BLaER1 treated with 17β-estradiol and CSF1 and Interleukin-3, amounts not matched to agents 10 nM and 100 nM (cell line): ENCODE results near the gene DNAH17.

Experiments used
- H3K27ac ChIP-seq, 11 experiments: shearing (Covaris generic); formaldehyde crosslinking; 2 replicates each; pipeline ENCODE4 v1.8.1; 2022
- H3K27me3 ChIP-seq, 11 experiments: shearing (Covaris generic); formaldehyde crosslinking; 2 replicates each; pipeline ENCODE4 v1.8.1; 2022
- H3K36me3 ChIP-seq, 11 experiments: shearing (Covaris generic); formaldehyde crosslinking; 2 replicates each; pipeline ENCODE4 v1.8.1; 2022
- H3K4me1 ChIP-seq, 10 experiments: shearing (Covaris generic); formaldehyde crosslinking; 2 replicates each; pipeline ENCODE4 v1.8.1; 2022
- H3K4me2 ChIP-seq, 11 experiments: shearing (Covaris generic); formaldehyde crosslinking; 2 replicates each; pipeline ENCODE4 v1.8.1; 2022
- H3K4me3 ChIP-seq, 10 experiments: shearing (Covaris generic); formaldehyde crosslinking; 2 replicates each; pipeline ENCODE4 v1.8.1; 2022
- H3K9ac ChIP-seq, 11 experiments: shearing (Covaris generic); formaldehyde crosslinking; 2 replicates each; pipeline ENCODE4 v1.8.1; 2022
- H3K9me3 ChIP-seq, 11 experiments: shearing (Covaris generic); formaldehyde crosslinking; replicated peaks in 1 of 11; 2 replicates each; pipeline ENCODE4 v1.8.1; 2022
- H4K20me1 ChIP-seq, 11 experiments: shearing (Covaris generic); formaldehyde crosslinking; 2 replicates each; pipeline ENCODE4 v1.8.1; 2022
- Cebpa-rat ChIP-seq, 11 experiments: shearing (Covaris generic); IDR thresholded peaks; 2 replicates each; pipeline ENCODE4 v1.8.1; 2022

Gene DNAH17

GRCh38 chr17:78523934-78524655 is 53.1 kb downstream of the DNAH17 start:
- no peak for TF ChIP-seq Cebpa-rat (IDR thresholded peaks at IDR 0.05)
- Histone ChIP-seq H3K4me2 (peak overlapping the region in 1 of 11 experiments; percentile 13; a peak in 1 of 22 replicates), H4K20me1 (no peaks in the 10 kb centered on the region), H3K9me3 (no peaks in the 10 kb centered on the region), H3K9ac (no peak overlapping the region), H3K27ac (no peak overlapping the region), H3K4me1 (peaks cover 11 to 33% (median 18%) of the 10 kb centered on the region in 10 experiments; a peak in 19 of 20 replicates), H3K27me3 (no peaks in the 10 kb centered on the region), H3K4me3 (no peak overlapping the region), H3K36me3 (no peaks in the 10 kb centered on the region)

- H3K36me3 ChIP-seq, result no peaks in the 10 kb centered on the region
- H3K27me3 ChIP-seq, result no peaks in the 10 kb centered on the region
Measured at GRCh38 chr17:78522031-78522809, 55.0 kb downstream of the DNAH17 start.

GRCh38 chr17:78517421-78517820 is 59.8 kb downstream of the DNAH17 start:
- Histone ChIP-seq H3K4me1 (peaks cover 0 to 8% (median 0%) of the 10 kb centered on the region in 10 experiments; a peak in 5 of 20 replicates), H3K4me3 (no peak overlapping the region), H3K4me2 (no peak overlapping the region; a peak in 1 of 22 replicates), H3K9ac (no peak overlapping the region), H3K27ac (no peak overlapping the region), H3K36me3 (0 out of 22 replicates have a peak, but pooled peaks cover 0 to 8% (median 0%) of the 10 kb centered on the region in 11 experiments), H3K9me3 (no peaks in the 10 kb centered on the region), H4K20me1 (no peaks in the 10 kb centered on the region), H3K27me3 (no peaks in the 10 kb centered on the region)
- no peak for TF ChIP-seq Cebpa-rat (IDR thresholded peaks at IDR 0.05)

More at GRCh38 chr17:78522031-78522809, 55.0 kb downstream of the DNAH17 start:
- TF ChIP-seq Cebpa-rat (IDR thresholded peaks at IDR 0.05), result no peak
- H3K4me3 ChIP-seq, result no peak overlapping the region
- no peaks in the 10 kb centered on the region for H4K20me1 ChIP-seq
- no peaks in the 10 kb centered on the region for H3K9me3 ChIP-seq
- no peak overlapping the region for H3K27ac ChIP-seq
- peak overlapping the region in 3 of 11 experiments; percentile 44 to 65 (median 47); a peak in 6 of 22 replicates for H3K4me2 ChIP-seq
- H3K4me1 ChIP-seq, result peaks cover 0 to 27% (median 11%) of the 10 kb centered on the region in 10 experiments; a peak in 10 of 20 replicates
- no peak overlapping the region for H3K9ac ChIP-seq

- Histone ChIP-seq H3K27me3 (no peaks in the 10 kb centered on the region), H3K4me2 (no peak overlapping the region), H4K20me1 (no peaks in the 10 kb centered on the region), H3K4me1 (peaks cover 0 to 10% (median 4%) of the 10 kb centered on the region in 10 experiments; a peak in 7 of 20 replicates), H3K9me3 (no peaks in the 10 kb centered on the region), H3K36me3 (0 out of 22 replicates have a peak, but pooled peaks cover 0 to 9% (median 0%) of the 10 kb centered on the region in 11 experiments), H3K9ac (no peak overlapping the region), H3K4me3 (no peak overlapping the region), H3K27ac (no peak overlapping the region)
- no peak for TF ChIP-seq Cebpa-rat (IDR thresholded peaks at IDR 0.05)
Measured at GRCh38 chr17:78515480-78515879, 61.7 kb downstream of the DNAH17 start.

GRCh38 chr17:78514521-78514920 is 62.7 kb downstream of the DNAH17 start:
- H3K4me3 ChIP-seq, result no peak overlapping the region
- no peaks in the 10 kb centered on the region for H4K20me1 ChIP-seq
- 0 out of 22 replicates have a peak, but pooled peaks cover 0 to 13% (median 0%) of the 10 kb centered on the region in 11 experiments for H3K36me3 ChIP-seq
- H3K4me2 ChIP-seq, result no peak overlapping the region
- no peak overlapping the region for H3K9ac ChIP-seq
- no peaks in the 10 kb centered on the region for H3K9me3 ChIP-seq
- H3K27ac ChIP-seq, result no peak overlapping the region
- TF ChIP-seq Cebpa-rat (IDR thresholded peaks at IDR 0.05), result no peak
- peaks cover 0 to 10% (median 4%) of the 10 kb centered on the region in 10 experiments; a peak in 7 of 20 replicates for H3K4me1 ChIP-seq
- no peaks in the 10 kb centered on the region for H3K27me3 ChIP-seq

- Histone ChIP-seq H4K20me1 (no peaks in the 10 kb centered on the region), H3K36me3 (0 out of 22 replicates have a peak, but pooled peaks cover 0 to 13% (median 0%) of the 10 kb centered on the region in 11 experiments), H3K9ac (no peak overlapping the region), H3K27ac (no peak overlapping the region), H3K4me3 (no peak overlapping the region), H3K4me2 (no peak overlapping the region), H3K9me3 (no peaks in the 10 kb centered on the region), H3K27me3 (no peaks in the 10 kb centered on the region), H3K4me1 (peaks cover 0 to 10% (median 4%) of the 10 kb centered on the region in 10 experiments; a peak in 7 of 20 replicates)
- TF ChIP-seq Cebpa-rat (IDR thresholded peaks at IDR 0.05), result no peak
Measured at GRCh38 chr17:78512976-78513375, 64.2 kb downstream of the DNAH17 start.

GRCh38 chr17:78510141-78511075 is 66.8 kb downstream of the DNAH17 start:
- TF ChIP-seq Cebpa-rat (IDR thresholded peaks at IDR 0.05), result no peak
- H3K9me3 ChIP-seq, result no peaks in the 10 kb centered on the region
- no peaks in the 10 kb centered on the region for H3K27me3 ChIP-seq
- H4K20me1 ChIP-seq, result no peaks in the 10 kb centered on the region
- H3K4me1 ChIP-seq, result peaks cover 7 to 24% (median 17%) of the 10 kb centered on the region in 10 experiments; a peak in 17 of 20 replicates
- H3K27ac ChIP-seq, result no peak overlapping the region
- no peak overlapping the region for H3K4me3 ChIP-seq
- no peak overlapping the region for H3K9ac ChIP-seq
- peaks cover 0 to 26% (median 0%) of the 10 kb centered on the region in 11 experiments; a peak in 1 of 22 replicates for H3K36me3 ChIP-seq
- no peak overlapping the region for H3K4me2 ChIP-seq

GRCh38 chr17:78507526-78507925 is 69.7 kb downstream of the DNAH17 start:
- Histone ChIP-seq H3K36me3 (peaks cover 0 to 21% (median 0%) of the 10 kb centered on the region in 11 experiments; a peak in 1 of 22 replicates), H3K9me3 (no peaks in the 10 kb centered on the region), H3K4me2 (peak overlapping the region in 6 of 11 experiments; percentile 57 to 79 (median 71); a peak in 5 of 22 replicates), H3K4me1 (peaks cover 7 to 24% (median 17%) of the 10 kb centered on the region in 10 experiments; a peak in 17 of 20 replicates), H3K27ac (no peak overlapping the region), H3K27me3 (no peaks in the 10 kb centered on the region), H3K4me3 (no peak overlapping the region), H3K9ac (no peak overlapping the region), H4K20me1 (no peaks in the 10 kb centered on the region)
- no peak for TF ChIP-seq Cebpa-rat (IDR thresholded peaks at IDR 0.05)
